Peyer's patch (tissue), 4 donors: ENCODE measurements around the gene TMEM87A. TPM values are rescaled to one million over a fixed set of nuclear protein-coding genes. Genes with fewer than 3 reads are reported as not detected.

Experiments
- DNase-seq, 3 donors: peaks; one replicate each; pipeline ENCODE4 v3.0.0-alpha.2; 2017 to 2019
- H3K27ac ChIP-seq, 4 donors: fragments of 200-600 bp; sonication (generic); one replicate each; pipeline ENCODE4 v1.5.1; 2016 to 2019
- H3K27me3 ChIP-seq, 2 donors: fragments of 200-600 bp; sonication (generic); one replicate each; pipeline ENCODE4 v1.5.1; 2019
- H3K36me3 ChIP-seq, 3 donors: fragments of 200-600 bp; sonication (generic); one replicate each; pipeline ENCODE4 v1.5.1; 2016 to 2019
- H3K4me1 ChIP-seq, 4 donors: fragments of 200-600 bp; sonication (generic); one replicate each; pipeline ENCODE4 v1.5.1; 2016 to 2019
- H3K4me3 ChIP-seq, 4 donors: fragments of 200-600 bp; sonication (generic); 1 replicate in 3 of 4; 2 replicates in 1 of 4; pipeline ENCODE4 v1.5.1; 2016 to 2019; ENCODE audit warnings: mild to moderate bottlenecking in 1 of 4
- H3K9me3 ChIP-seq, 4 donors: fragments of 200-600 bp; sonication (generic); one replicate each; pipeline ENCODE4 v1.5.1; 2016 to 2019; ENCODE audit warnings: mild to moderate bottlenecking in 1 of 4
- POLR2A ChIP-seq, 2 donors: fragments of 450-650 bp; IDR thresholded peaks; one replicate each; pipeline ENCODE4 v1.5.1; 2017; ENCODE audit warnings: antibody characterized with exemption in 2 of 2, mild to moderate bottlenecking in 2 of 2, moderate library complexity in 2 of 2
- total RNA-seq, 4 donors: library from RNA; depleted of rRNA; stranded (reverse); fragments of >200 nt; gene quantifications; one replicate each; pipeline ENCODE4 v1.1.0, GENCODE V29; 2016
- TF ChIP-seq, protein P1 (sequence below), 6 experiments: fragments of 450-650 bp in 4 of 6; fragments of 200-600 bp in 2 of 6; sonication (generic) in 1 of 6; IDR thresholded peaks; one replicate each; pipeline ENCODE4 v1.5.1; 2017 to 2019; ENCODE audit warnings: antibody characterized with exemption in 6 of 6, mild to moderate bottlenecking in 3 of 6, moderate library complexity in 1 of 6

Gene TMEM87A
- total RNA-seq, 4 donors from 2014 or later: 47.5 to 61.9 (median 53.6) TPM

DNA sequence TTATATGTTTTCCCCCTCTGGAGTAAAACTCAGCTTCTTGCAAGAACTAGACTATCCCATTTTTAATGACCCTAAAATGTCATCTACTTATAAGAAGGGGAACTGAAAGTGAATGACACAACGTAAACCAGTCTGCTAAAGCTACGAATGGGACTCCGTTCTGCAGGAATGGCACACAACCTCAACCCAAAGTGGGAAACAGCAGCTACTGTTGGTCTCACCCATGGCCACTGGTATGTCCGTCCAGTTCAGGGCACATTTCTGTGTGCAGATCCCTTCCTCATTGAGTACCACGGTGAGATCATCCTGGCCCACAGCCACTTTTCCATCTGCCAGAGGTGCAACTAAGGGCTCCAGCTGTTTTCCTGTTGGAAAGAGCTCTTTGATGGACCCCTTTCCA, 88.9 kb downstream of the TMEM87A start:
- no peaks in the 10 kb centered on the region for H3K9me3 ChIP-seq
- DNase-seq: no peak
- peaks cover 0 to 92% (median 0%) of the 10 kb centered on the region in 3 donors for H3K36me3 ChIP-seq
- no peak for TF ChIP-seq POLR2A (IDR thresholded peaks at IDR 0.05)
- TF ChIP-seq, protein P1, sequence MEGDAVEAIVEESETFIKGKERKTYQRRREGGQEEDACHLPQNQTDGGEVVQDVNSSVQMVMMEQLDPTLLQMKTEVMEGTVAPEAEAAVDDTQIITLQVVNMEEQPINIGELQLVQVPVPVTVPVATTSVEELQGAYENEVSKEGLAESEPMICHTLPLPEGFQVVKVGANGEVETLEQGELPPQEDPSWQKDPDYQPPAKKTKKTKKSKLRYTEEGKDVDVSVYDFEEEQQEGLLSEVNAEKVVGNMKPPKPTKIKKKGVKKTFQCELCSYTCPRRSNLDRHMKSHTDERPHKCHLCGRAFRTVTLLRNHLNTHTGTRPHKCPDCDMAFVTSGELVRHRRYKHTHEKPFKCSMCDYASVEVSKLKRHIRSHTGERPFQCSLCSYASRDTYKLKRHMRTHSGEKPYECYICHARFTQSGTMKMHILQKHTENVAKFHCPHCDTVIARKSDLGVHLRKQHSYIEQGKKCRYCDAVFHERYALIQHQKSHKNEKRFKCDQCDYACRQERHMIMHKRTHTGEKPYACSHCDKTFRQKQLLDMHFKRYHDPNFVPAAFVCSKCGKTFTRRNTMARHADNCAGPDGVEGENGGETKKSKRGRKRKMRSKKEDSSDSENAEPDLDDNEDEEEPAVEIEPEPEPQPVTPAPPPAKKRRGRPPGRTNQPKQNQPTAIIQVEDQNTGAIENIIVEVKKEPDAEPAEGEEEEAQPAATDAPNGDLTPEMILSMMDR (IDR thresholded peaks at IDR 0.05): no peak
- H3K4me3 ChIP-seq: no peak overlapping the region
- no peaks in the 10 kb centered on the region for H3K4me1 ChIP-seq
- no peak overlapping the region for H3K27ac ChIP-seq
- H3K27me3 ChIP-seq: no peaks in the 10 kb centered on the region

DNA sequence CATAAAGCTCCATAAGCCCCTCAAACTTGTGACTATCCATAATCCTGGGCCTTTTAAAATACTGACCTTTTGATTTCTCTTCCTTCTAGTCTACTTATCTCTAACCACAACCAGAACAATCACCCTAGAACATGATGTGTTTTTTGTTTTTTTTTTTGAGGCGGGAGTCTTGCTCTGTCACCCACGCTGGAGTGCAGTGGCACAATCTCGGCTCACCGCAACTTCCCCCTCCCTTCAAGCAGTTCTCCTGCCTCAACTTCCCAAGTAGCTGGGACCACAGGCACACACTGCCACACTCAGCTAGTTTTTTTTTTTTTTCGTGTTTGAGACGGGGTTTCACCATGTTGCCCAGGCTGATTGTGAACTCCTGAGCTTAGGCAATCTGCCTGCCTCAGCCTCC, 90.3 kb downstream of the TMEM87A start:
- DNase-seq: no peak
- no peak for TF ChIP-seq POLR2A (IDR thresholded peaks at IDR 0.05)
- TF ChIP-seq, protein P1 (IDR thresholded peaks at IDR 0.05): no peak

DNA sequence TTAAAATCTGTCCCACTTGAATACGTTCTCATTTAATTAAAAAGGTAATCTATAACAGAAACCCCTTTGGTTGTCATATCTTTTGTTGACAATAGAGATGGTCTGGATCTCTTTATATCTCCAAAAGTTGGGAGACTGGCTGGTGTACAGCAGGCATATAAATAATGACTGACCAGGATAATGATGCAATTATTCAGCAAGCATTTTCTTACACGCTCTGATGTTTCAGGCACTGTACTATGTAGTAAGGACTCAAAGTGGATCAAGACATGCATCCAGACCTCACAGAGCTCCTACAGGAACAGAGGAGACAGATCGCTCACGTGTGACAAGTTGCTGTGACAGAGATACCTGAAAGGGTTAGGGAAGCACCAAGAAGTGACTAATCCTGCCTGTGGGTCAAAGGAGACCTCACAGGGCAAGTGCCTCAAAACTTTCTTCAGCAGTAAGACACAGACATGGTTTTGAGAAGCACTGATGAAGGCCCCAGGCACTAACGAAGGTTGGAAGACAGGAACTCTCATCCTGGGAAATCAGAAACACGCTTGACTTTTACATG, 90.8 kb downstream of the TMEM87A start:
- H3K36me3 ChIP-seq: peaks cover 0 to 91% (median 0%) of the 10 kb centered on the region in 3 donors
- no peak for DNase-seq

More for the DNA sequence above, 90.3 kb downstream of the TMEM87A start:
- no peaks in the 10 kb centered on the region for H3K9me3 ChIP-seq
- H3K27me3 ChIP-seq: no peaks in the 10 kb centered on the region
- H3K27ac ChIP-seq: no peak overlapping the region
- H3K4me3 ChIP-seq: no peak overlapping the region
- H3K36me3 ChIP-seq: peaks cover 0 to 91% (median 0%) of the 10 kb centered on the region in 3 donors
- no peaks in the 10 kb centered on the region for H3K4me1 ChIP-seq

DNA sequence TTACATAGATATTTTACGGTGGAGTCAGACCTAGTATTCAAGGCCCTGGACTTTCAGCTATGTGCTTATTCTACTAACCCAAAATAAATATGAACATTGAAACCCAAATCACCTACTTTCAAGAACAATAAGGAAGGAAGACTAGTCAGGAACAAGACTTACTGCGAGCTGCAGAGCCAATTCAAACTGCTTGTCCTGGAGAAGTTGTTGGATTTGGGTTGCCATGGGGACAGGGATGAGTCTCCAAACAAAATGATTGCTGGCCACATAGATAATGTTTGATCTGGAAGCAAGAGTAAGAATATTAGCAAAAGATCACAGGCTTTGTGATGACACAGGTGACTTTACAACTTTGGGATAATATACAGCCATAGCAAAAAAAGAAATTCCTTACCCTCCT, 95.2 kb downstream of the TMEM87A start:
- TF ChIP-seq POLR2A (IDR thresholded peaks at IDR 0.05): no peak
- TF ChIP-seq, protein P1 (IDR thresholded peaks at IDR 0.05): no peak
- Histone ChIP-seq H3K4me1 (no peaks in the 10 kb centered on the region), H3K9me3 (no peaks in the 10 kb centered on the region), H3K27me3 (no peaks in the 10 kb centered on the region), H3K27ac (no peak overlapping the region), H3K36me3 (peaks cover 0 to 93% (median 0%) of the 10 kb centered on the region in 3 donors), H3K4me3 (no peak overlapping the region)
- DNase-seq: no peak

More for the DNA sequence above, 90.8 kb downstream of the TMEM87A start:
- Histone ChIP-seq H3K4me1 (no peaks in the 10 kb centered on the region), H3K9me3 (no peaks in the 10 kb centered on the region), H3K4me3 (no peak overlapping the region), H3K27me3 (no peaks in the 10 kb centered on the region), H3K27ac (no peak overlapping the region)
- TF ChIP-seq, protein P1 (IDR thresholded peaks at IDR 0.05): no peak
- no peak for TF ChIP-seq POLR2A (IDR thresholded peaks at IDR 0.05)

DNA sequence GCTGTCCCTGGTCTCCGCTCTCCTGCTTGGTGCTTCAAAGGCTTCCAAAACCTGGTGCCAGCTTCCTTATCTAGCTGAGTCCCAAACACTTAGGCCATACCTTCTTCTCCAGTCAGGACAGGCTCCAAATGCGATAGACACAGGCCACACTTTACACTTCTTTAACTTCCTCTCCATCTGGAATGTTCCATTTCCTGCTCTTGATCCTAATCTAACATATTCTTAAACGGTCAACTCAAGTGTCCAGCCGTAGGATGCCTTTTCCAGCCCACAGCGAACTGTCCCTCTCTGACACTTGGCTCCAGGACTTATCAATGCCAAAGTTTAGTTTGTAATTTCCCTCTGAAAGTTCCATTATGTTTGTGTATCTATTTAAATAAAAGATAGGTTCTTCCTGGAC, 97.6 kb downstream of the TMEM87A start:
- Histone ChIP-seq H3K4me3 (no peak overlapping the region), H3K4me1 (no peaks in the 10 kb centered on the region), H3K27me3 (no peaks in the 10 kb centered on the region), H3K27ac (no peak overlapping the region), H3K36me3 (peaks cover 0 to 91% (median 0%) of the 10 kb centered on the region in 3 donors), H3K9me3 (no peaks in the 10 kb centered on the region)
- TF ChIP-seq POLR2A (IDR thresholded peaks at IDR 0.05): no peak
- TF ChIP-seq, protein P1 (IDR thresholded peaks at IDR 0.05): no peak
- no peak for DNase-seq
